Adipocyte (in vitro differentiated cells): ENCODE results near the gene LRFN4.

Source experiments
- DNase-seq: peaks from one replicate; pipeline ENCODE4 v3.0.0-alpha.2; 2015; ENCODE audit warnings: low read depth
- H3K27me3 ChIP-seq: replicated peaks from 2 replicates; pipeline ENCODE4 v1.7.0; 2013; ENCODE audit warnings: mild to moderate bottlenecking, low read length, moderate library complexity; ENCODE audit not compliant: control insufficient read depth, insufficient read depth
- H3K36me3 ChIP-seq: 2 replicates; pipeline ENCODE4 v1.7.0; 2013; ENCODE audit warnings: low read length, mild to moderate bottlenecking, moderate library complexity; ENCODE audit not compliant: control insufficient read depth, insufficient read depth, severe bottlenecking
- H3K4me1 ChIP-seq: 2 replicates; pipeline ENCODE4 v1.7.0; 2013; ENCODE audit warnings: mild to moderate bottlenecking, low read length, moderate library complexity; ENCODE audit not compliant: control insufficient read depth, insufficient read depth
- H3K4me3 ChIP-seq: 2 replicates; pipeline ENCODE4 v1.7.0; 2013; ENCODE audit warnings: mild to moderate bottlenecking, low read length, moderate library complexity
- H3K9ac ChIP-seq: 2 replicates; pipeline ENCODE4 v1.7.0; 2013; ENCODE audit warnings: mild to moderate bottlenecking, low read length, moderate library complexity
- H3K9me3 ChIP-seq: 2 replicates; pipeline ENCODE4 v1.7.0; 2013; ENCODE audit warnings: mild to moderate bottlenecking, low read length, moderate library complexity; ENCODE audit not compliant: control insufficient read depth

Gene LRFN4

GRCh38 chr11:66853242-66854229, 3.3 kb upstream of the LRFN4 start:
- peaks cover 22% of the 10 kb centered on the region for H3K36me3 ChIP-seq
- H3K9me3 ChIP-seq = no peaks in the 10 kb centered on the region
- peaks cover 6% of the 10 kb centered on the region for H3K4me1 ChIP-seq
- H3K9ac ChIP-seq = no peak overlapping the region
- H3K27me3 ChIP-seq = no peaks in the 10 kb centered on the region
- H3K4me3 ChIP-seq = no peak overlapping the region
- DNase-seq = no peak

- no peak for DNase-seq
- H3K9me3 ChIP-seq = no peaks in the 10 kb centered on the region
- peaks cover 15% of the 10 kb centered on the region for H3K36me3 ChIP-seq
- peaks cover 6% of the 10 kb centered on the region for H3K4me1 ChIP-seq
- H3K4me3 ChIP-seq = no peak overlapping the region
- no peaks in the 10 kb centered on the region for H3K27me3 ChIP-seq
- no peak overlapping the region for H3K9ac ChIP-seq
Observed at GRCh38 chr11:66854231-66854661, 2.6 kb upstream of the LRFN4 start.

- DNase-seq = no peak
- Histone ChIP-seq H3K9ac (no peak overlapping the region), H3K36me3 (peaks cover 9% of the 10 kb centered on the region), H3K9me3 (no peaks in the 10 kb centered on the region), H3K4me1 (peaks cover 6% of the 10 kb centered on the region), H3K4me3 (no peak overlapping the region), H3K27me3 (no peaks in the 10 kb centered on the region)
Observed at GRCh38 chr11:66854729-66855211, 2.1 kb upstream of the LRFN4 start.

GRCh38 chr11:66855574-66856495, 1.0 kb upstream of the LRFN4 start:
- Histone ChIP-seq H3K36me3 (peaks cover 11% of the 10 kb centered on the region), H3K9me3 (no peaks in the 10 kb centered on the region), H3K27me3 (no peaks in the 10 kb centered on the region), H3K9ac (peak overlapping the region; percentile 92), H3K4me1 (peaks cover 6% of the 10 kb centered on the region), H3K4me3 (peak overlapping the region; percentile 84)
- peak; percentile 97 for DNase-seq

GRCh38 chr11:66857234-66857926, 516 bp downstream of the LRFN4 start:
- H3K9me3 ChIP-seq = no peaks in the 10 kb centered on the region

GRCh38 chr11:66857927-66858185, 992 bp downstream of the LRFN4 start:
- Histone ChIP-seq H3K9ac (no peak overlapping the region), H3K36me3 (peaks cover 16% of the 10 kb centered on the region), H3K9me3 (no peaks in the 10 kb centered on the region), H3K4me3 (no peak overlapping the region), H3K27me3 (no peaks in the 10 kb centered on the region), H3K4me1 (peaks cover 6% of the 10 kb centered on the region)
- DNase-seq = no peak

More at GRCh38 chr11:66857234-66857926, 516 bp downstream of the LRFN4 start:
- no peak for DNase-seq
- peak overlapping the region; percentile 80 for H3K4me3 ChIP-seq
- peak overlapping the region; percentile 80 for H3K9ac ChIP-seq
- H3K27me3 ChIP-seq = no peaks in the 10 kb centered on the region
- H3K4me1 ChIP-seq = peaks cover 6% of the 10 kb centered on the region
- peaks cover 16% of the 10 kb centered on the region for H3K36me3 ChIP-seq

GRCh38 chr11:66858186-66858938, 1.5 kb downstream of the LRFN4 start:
- H3K9me3 ChIP-seq = no peaks in the 10 kb centered on the region
- no peak overlapping the region for H3K4me3 ChIP-seq
- peaks cover 18% of the 10 kb centered on the region for H3K36me3 ChIP-seq
- DNase-seq = no peak
- H3K27me3 ChIP-seq = no peaks in the 10 kb centered on the region
- H3K9ac ChIP-seq = no peak overlapping the region
- peaks cover 6% of the 10 kb centered on the region for H3K4me1 ChIP-seq

- peaks cover 21% of the 10 kb centered on the region for H3K36me3 ChIP-seq
- H3K27me3 ChIP-seq = no peaks in the 10 kb centered on the region
- no peaks in the 10 kb centered on the region for H3K9me3 ChIP-seq
- DNase-seq = no peak
- no peak overlapping the region for H3K4me3 ChIP-seq
- peaks cover 6% of the 10 kb centered on the region for H3K4me1 ChIP-seq
- H3K9ac ChIP-seq = no peak overlapping the region
Observed at GRCh38 chr11:66858939-66859685, 2.2 kb downstream of the LRFN4 start.

- DNase-seq = no peak
- Histone ChIP-seq H3K9me3 (no peaks in the 10 kb centered on the region), H3K4me1 (peaks cover 6% of the 10 kb centered on the region), H3K27me3 (no peaks in the 10 kb centered on the region), H3K4me3 (no peak overlapping the region), H3K36me3 (peaks cover 25% of the 10 kb centered on the region), H3K9ac (no peak overlapping the region)
Observed at GRCh38 chr11:66859686-66860448, 3.0 kb downstream of the LRFN4 start.
